Measurements from ENCODE around the gene SRF. TPM values are rescaled to one million over a fixed set of nuclear protein-coding genes. Genes with fewer than 3 reads are reported as not detected.

SRF gene
- 25.3 and 26.9 TPM in 2 replicates for total RNA-seq

GRCh38 chr6:43170931-43171706 is at the start of gene SRF:
SRF (plus strand) TSS chr6:43171269; CDS start chr6:43171657, 388 bp downstream.

GRCh38 chr6:43181942-43182860 is 11.1 kb downstream of the SRF start, which contains the start of gene CUL9:
CUL9 (plus strand) TSS chr6:43182196; CDS start chr6:43184311, 2,115 bp downstream.

GRCh38 chr6:43228951-43229802 is 58.1 kb downstream of the SRF start, which contains the start of gene DNPH1:
DNPH1 (minus strand) TSS chr6:43229481; CDS start chr6:43229456, 25 bp downstream.

Other genes with a start within 250 kb of the SRF start
- gene CNPY3, start 241.8 kb upstream of the SRF start, total RNA-seq: 48.6 and 49.2 TPM in 2 replicates
- gene GNMT, start 210.5 kb upstream of the SRF start, total RNA-seq: 0.20 TPM in 1 of 2 replicates, not detected in the other
- gene PEX6, start 192.1 kb upstream of the SRF start, total RNA-seq: 6.8 and 7.2 TPM in 2 replicates
- 53.6 and 60.5 TPM in 2 replicates for gene PPP2R5D, start 186.7 kb upstream of the SRF start, total RNA-seq
- 83.0 and 84.1 TPM in 2 replicates for gene MEA1, start 157.3 kb upstream of the SRF start, total RNA-seq
- 78.0 and 86.2 TPM in 2 replicates for gene KLHDC3, start 157.0 kb upstream of the SRF start, total RNA-seq
- 126 and 138 TPM in 2 replicates for gene RRP36, start 149.6 kb upstream of the SRF start, total RNA-seq
- gene CUL7, start 117.4 kb upstream of the SRF start, total RNA-seq: 10.2 and 13.2 TPM in 2 replicates
- gene MRPL2, start 111.8 kb upstream of the SRF start, total RNA-seq: 21.7 and 30.6 TPM in 2 replicates
- gene KLC4, start 111.6 kb upstream of the SRF start, total RNA-seq: 7.0 and 8.6 TPM in 2 replicates
- 25.8 and 27.7 TPM in 2 replicates for gene PTK7, start 95.0 kb upstream of the SRF start, total RNA-seq
- gene CUL9, start 10.9 kb downstream of the SRF start, total RNA-seq: 15.3 and 16.2 TPM in 2 replicates
- gene DNPH1, start 58.2 kb downstream of the SRF start, total RNA-seq: 96.9 and 164 TPM in 2 replicates
- gene TTBK1, start 72.2 kb downstream of the SRF start, total RNA-seq: not detected in 2 replicates
- not detected in 2 replicates for gene SLC22A7, start 127.0 kb downstream of the SRF start, total RNA-seq
- not detected in 2 replicates for gene CRIP3, start 137.6 kb downstream of the SRF start, total RNA-seq
- 7.0 and 8.2 TPM in 2 replicates for gene ZNF318, start 198.4 kb downstream of the SRF start, total RNA-seq